Embryonic facial prominence (tissue), 1 donor: ENCODE data around the gene PASD1.

Experiments
- DNase-seq: peaks from one replicate; pipeline ENCODE4 v3.0.0-alpha.2; 2016; ENCODE audit errors: extremely low spot score

The PASD1 gene

GRCh38 chrX:151701071-151701470 lies 137.6 kb downstream of the PASD1 start:
- no peak for DNase-seq

- no peak for DNase-seq
Observed at GRCh38 chrX:151701531-151701930, 138.1 kb downstream of the PASD1 start.

GRCh38 chrX:151702026-151702714 lies 138.7 kb downstream of the PASD1 start:
- no peak for DNase-seq

- no peak for DNase-seq
Observed at GRCh38 chrX:151702741-151703340, 139.4 kb downstream of the PASD1 start.

- no peak for DNase-seq
Observed at GRCh38 chrX:151703487-151703886, 140.0 kb downstream of the PASD1 start.

- no peak for DNase-seq
Observed at GRCh38 chrX:151704041-151704663, 140.7 kb downstream of the PASD1 start.

GRCh38 chrX:151708821-151709220 lies 145.3 kb downstream of the PASD1 start:
- DNase-seq: no peak

- no peak for DNase-seq
Observed at GRCh38 chrX:151710457-151710856, 147.0 kb downstream of the PASD1 start.

- no peak for DNase-seq
Observed at GRCh38 chrX:151711154-151711553, 147.7 kb downstream of the PASD1 start.

GRCh38 chrX:151711787-151712186 lies 148.3 kb downstream of the PASD1 start:
- no peak for DNase-seq

GRCh38 chrX:151712253-151712652 lies 148.8 kb downstream of the PASD1 start:
- DNase-seq: no peak

GRCh38 chrX:151713849-151714248 lies 150.4 kb downstream of the PASD1 start:
- DNase-seq: no peak

GRCh38 chrX:151714362-151714761 lies 150.9 kb downstream of the PASD1 start:
- no peak for DNase-seq

GRCh38 chrX:151715752-151716151 lies 152.3 kb downstream of the PASD1 start, which contains the start of gene FATE1:
TSS of gene FATE1 (plus strand) at chrX:151716035. CDS start at chrX:151716120, 85 bp downstream.
- DNase-seq: no peak

GRCh38 chrX:151722241-151722846 lies 158.9 kb downstream of the PASD1 start:
- DNase-seq: no peak

GRCh38 chrX:151723156-151723760 lies 159.8 kb downstream of the PASD1 start:
- DNase-seq: no peak

GRCh38 chrX:151724563-151725337 lies 161.3 kb downstream of the PASD1 start:
- no peak for DNase-seq

- DNase-seq: no peak
Observed at GRCh38 chrX:151725338-151725614, 161.8 kb downstream of the PASD1 start.
